ENCODE results near the gene ZNF70. TPM values are rescaled to one million over a fixed set of nuclear protein-coding genes. Genes with fewer than 3 reads are reported as not detected.

Gene ZNF70
- polyA plus RNA-seq, 1 of the 3 experiments (the other 2 are of a cell fraction), result 0.77 TPM

- no peak overlapping the region for H3K27ac ChIP-seq (ENCODE audit: low read depth in 2 of 2, low read length in 1 of 2)
- no peak for DNase-seq
- peaks cover 3% of the 10 kb centered on the region for H3F3A ChIP-seq (replicated peaks; ENCODE audit: insufficient read depth)
- H3K4me3 ChIP-seq (ENCODE audit: low read depth in 2 of 2, low read length in 1 of 2), result no peak overlapping the region
- H3K4me1 ChIP-seq (ENCODE audit: control insufficient read depth in 1 of 2, insufficient read depth in 2 of 2, low read depth in 1 of 2, low read length in 1 of 2), result peaks cover 0 to 2% of the 10 kb centered on the region in 2 experiments; a peak in 1 of 4 replicates
- WGBS (ENCODE audit: low lambda C conversion rate), result 87% methylated on average over 7 of the region's 7 CpGs
- H4K20me1 ChIP-seq (ENCODE audit: insufficient read depth), result no peaks in the 10 kb centered on the region
- no peak overlapping the region for H2AFZ ChIP-seq (ENCODE audit: low read depth)
- peaks cover 31 to 55% of the 10 kb centered on the region in 2 experiments for H3K36me3 ChIP-seq (replicated peaks in 1 of 2; ENCODE audit: control insufficient read depth in 1 of 2, insufficient read depth in 2 of 2, low read length in 1 of 2)
- no peaks in the 10 kb centered on the region for H3K9me3 ChIP-seq
- H3K27me3 ChIP-seq (ENCODE audit: insufficient read depth), result no peaks in the 10 kb centered on the region
- no peak overlapping the region for H3K9ac ChIP-seq
- CTCF ChIA-PET, result no interaction called here
- POLR2A ChIA-PET, result no interaction called here
- peaks cover 30% of the 10 kb centered on the region; the same call in 1 of the 2 replicates for H3K79me2 ChIP-seq (ENCODE audit: insufficient read depth)
- H3K4me2 ChIP-seq, result no peak overlapping the region
- no peak for TF ChIP-seq SIN3A (IDR thresholded peaks at IDR 0.05; ENCODE audit: borderline replicate concordance, low read depth, low read length)
- TF ChIP-seq ZBTB33 (IDR thresholded peaks at IDR 0.05; ENCODE audit: borderline replicate concordance, low read depth), result no peak
- TF ChIP-seq SMC3 (IDR thresholded peaks at IDR 0.05; ENCODE audit: low read depth, low read length), result no peak
- TF ChIP-seq RCOR1 (IDR thresholded peaks at IDR 0.05; ENCODE audit: low read length), result no peak
- no peak for TF ChIP-seq USF1 (IDR thresholded peaks at IDR 0.05; ENCODE audit: borderline replicate concordance, low read depth)
- no peak for TF ChIP-seq CHD2 (IDR thresholded peaks at IDR 0.05; ENCODE audit: low read length, partially characterized antibody)
- TF ChIP-seq GABPA (IDR thresholded peaks at IDR 0.05; ENCODE audit: low read depth), result no peak
- TF ChIP-seq NFIC (IDR thresholded peaks at IDR 0.05; ENCODE audit: borderline replicate concordance), result no peak
- no peak for TF ChIP-seq YY1 (IDR thresholded peaks at IDR 0.05; ENCODE audit: low read depth)
- no peak for TF ChIP-seq EP300 (IDR thresholded peaks at IDR 0.05; ENCODE audit: borderline replicate concordance in 1 of 2, low read depth in 1 of 2, low read length in 1 of 2)
- no peak for TF ChIP-seq TCF12 (IDR thresholded peaks at IDR 0.05)
- no peak for TF ChIP-seq FOXJ3 (CRISPR knock-in tag; IDR thresholded peaks at IDR 0.05)
- no peak for TF ChIP-seq MEF2A (IDR thresholded peaks at IDR 0.05; ENCODE audit: borderline replicate concordance, low read depth)
- no peak for TF ChIP-seq FOSL2 (IDR thresholded peaks at IDR 0.05; ENCODE audit: borderline replicate concordance, low read depth)
- no peak for TF ChIP-seq JUND (IDR thresholded peaks at IDR 0.05)
- no peak for TF ChIP-seq GATA2 (CRISPR knock-in tag; IDR thresholded peaks at IDR 0.05)
- TF ChIP-seq TEAD4 (IDR thresholded peaks at IDR 0.05; ENCODE audit: borderline replicate concordance, insufficient read depth), result no peak
- no peaks in the 10 kb centered on the region for H3K9me2 ChIP-seq
Measured at GRCh38 chr22:23700706-23701105, 50.2 kb downstream of the ZNF70 start.

GRCh38 chr22:23698673-23699235, 52.2 kb downstream of the ZNF70 start:
- no peak overlapping the region for H2AFZ ChIP-seq (ENCODE audit: low read depth)
- peaks cover 30 to 55% of the 10 kb centered on the region in 2 experiments for H3K36me3 ChIP-seq (replicated peaks in 1 of 2; ENCODE audit: control insufficient read depth in 1 of 2, insufficient read depth in 2 of 2, low read length in 1 of 2)
- TF ChIP-seq GATA2 (CRISPR knock-in tag; IDR thresholded peaks at IDR 0.05) (no peak), FOSL2 (IDR thresholded peaks at IDR 0.05; ENCODE audit: borderline replicate concordance, low read depth) (no peak), JUND (IDR thresholded peaks at IDR 0.05) (no peak), SIN3A (IDR thresholded peaks at IDR 0.05; ENCODE audit: borderline replicate concordance, low read depth, low read length) (no peak), USF1 (IDR thresholded peaks at IDR 0.05; ENCODE audit: borderline replicate concordance, low read depth) (no peak), RAD21 (IDR thresholded peaks at IDR 0.05; ENCODE audit: low read length) (no peak), PBX3 (IDR thresholded peaks at IDR 0.05) (no peak), MEF2A (IDR thresholded peaks at IDR 0.05; ENCODE audit: borderline replicate concordance, low read depth) (no peak)
- H3K9ac ChIP-seq, result no peak overlapping the region
- CTCF ChIA-PET, result no interaction called here
- H3K4me2 ChIP-seq, result no peak overlapping the region
- peaks cover 0 to 2% of the 10 kb centered on the region in 2 experiments; a peak in 1 of 4 replicates for H3K4me1 ChIP-seq (ENCODE audit: control insufficient read depth in 1 of 2, insufficient read depth in 2 of 2, low read depth in 1 of 2, low read length in 1 of 2)
- no peak overlapping the region for H3K27ac ChIP-seq (ENCODE audit: low read depth in 2 of 2, low read length in 1 of 2)
- no peaks in the 10 kb centered on the region for H3K9me3 ChIP-seq
- no peaks in the 10 kb centered on the region for H3K9me2 ChIP-seq
- H4K20me1 ChIP-seq (ENCODE audit: insufficient read depth), result no peaks in the 10 kb centered on the region
- 92% methylated on average over 9 of the region's 10 CpGs for WGBS (ENCODE audit: low lambda C conversion rate)
- no peak overlapping the region for H3K4me3 ChIP-seq (ENCODE audit: low read depth in 2 of 2, low read length in 1 of 2)
- H3K27me3 ChIP-seq (ENCODE audit: insufficient read depth), result no peaks in the 10 kb centered on the region
- peaks cover 24% of the 10 kb centered on the region; the same call in 1 of the 2 replicates for H3K79me2 ChIP-seq (ENCODE audit: insufficient read depth)
- DNase-seq, result no peak
- H3F3A ChIP-seq (replicated peaks; ENCODE audit: insufficient read depth), result no peaks in the 10 kb centered on the region
- POLR2A ChIA-PET, result no interaction called here
